ENCODE results near the gene SYT13. TPM values are rescaled to one million over a fixed set of nuclear protein-coding genes. Genes with fewer than 3 reads are reported as not detected.

Gene SYT13
- total RNA-seq, 2 experiments from 2014 or later: not detected

- H3K4me1 Mint-ChIP-seq: no peaks in the 10 kb centered on the region
- H3K9me3 Mint-ChIP-seq (ENCODE audit: low read depth): no peaks in the 10 kb centered on the region
- no peak overlapping the region for H3K27ac Mint-ChIP-seq
- peaks cover 15% of the 10 kb centered on the region for H3K27me3 Mint-ChIP-seq
- no peaks in the 10 kb centered on the region for H3K36me3 Mint-ChIP-seq
- no peak for ATAC-seq
- CTCF ChIA-PET: interaction anchor here (1.4 kb wide), 1 partner anchor 136 kb away, joined by 3 read pairs; no protein-coding TSS in a partner anchor
- no peak for DNase-seq
- H3K4me3 Mint-ChIP-seq: no peak overlapping the region
Observed at GRCh38 chr11:45247433-45247832, 38.7 kb downstream of the SYT13 start.

GRCh38 chr11:45246241-45246640 is 39.9 kb downstream of the SYT13 start:
- H3K4me1 Mint-ChIP-seq: no peaks in the 10 kb centered on the region
- H3K27ac Mint-ChIP-seq: no peak overlapping the region
- peaks cover 15% of the 10 kb centered on the region for H3K27me3 Mint-ChIP-seq
- H3K9me3 Mint-ChIP-seq (ENCODE audit: low read depth): no peaks in the 10 kb centered on the region
- DNase-seq (no peak), ATAC-seq (no peak)
- no peak overlapping the region for H3K4me3 Mint-ChIP-seq
- CTCF ChIA-PET: interaction anchor here (1.1 to 1.4 kb wide), 2 partner anchors 13 to 135 kb away, joined by 3 to 5 read pairs; no protein-coding TSS in a partner anchor
- H3K36me3 Mint-ChIP-seq: no peaks in the 10 kb centered on the region

GRCh38 chr11:45245218-45246045 is 40.7 kb downstream of the SYT13 start:
- Mint-ChIP-seq H3K27me3 (peaks cover 15% of the 10 kb centered on the region), H3K36me3 (no peaks in the 10 kb centered on the region), H3K4me3 (no peak overlapping the region), H3K27ac (no peak overlapping the region), H3K4me1 (no peaks in the 10 kb centered on the region), H3K9me3 (ENCODE audit: low read depth) (no peaks in the 10 kb centered on the region)
- ATAC-seq: no peak
- DNase-seq: no peak
- CTCF ChIA-PET: interaction anchor here (2.6 kb wide), 1 partner anchor 12 kb away, joined by 9 read pairs; no protein-coding TSS in a partner anchor

- Mint-ChIP-seq H3K27me3 (peaks cover 11% of the 10 kb centered on the region), H3K4me3 (no peak overlapping the region), H3K4me1 (no peaks in the 10 kb centered on the region), H3K9me3 (ENCODE audit: low read depth) (no peaks in the 10 kb centered on the region), H3K27ac (no peak overlapping the region), H3K36me3 (no peaks in the 10 kb centered on the region)
- no peak for ATAC-seq
- DNase-seq: no peak
- CTCF ChIA-PET: interaction anchor here (1.5 to 2.6 kb wide), 2 partner anchors 9 to 11 kb away, joined by 3 to 9 read pairs; no protein-coding TSS in a partner anchor
Observed at GRCh38 chr11:45243967-45244366, 42.2 kb downstream of the SYT13 start.

- Mint-ChIP-seq H3K27ac (no peak overlapping the region), H3K27me3 (peaks cover 17% of the 10 kb centered on the region), H3K9me3 (ENCODE audit: low read depth) (no peaks in the 10 kb centered on the region), H3K36me3 (no peaks in the 10 kb centered on the region), H3K4me1 (no peaks in the 10 kb centered on the region), H3K4me3 (no peak overlapping the region)
- DNase-seq (no peak), ATAC-seq (no peak)
- CTCF ChIA-PET: no interaction called here
Observed at GRCh38 chr11:45239733-45240132, 46.4 kb downstream of the SYT13 start.

- DNase-seq (no peak), ATAC-seq (no peak)
- Mint-ChIP-seq H3K27me3 (peaks cover 17% of the 10 kb centered on the region), H3K9me3 (ENCODE audit: low read depth) (no peaks in the 10 kb centered on the region), H3K36me3 (no peaks in the 10 kb centered on the region), H3K4me1 (no peaks in the 10 kb centered on the region), H3K27ac (no peak overlapping the region), H3K4me3 (no peak overlapping the region)
- CTCF ChIA-PET: interaction anchor here (1.0 kb wide), 1 partner anchor 54 kb away, joined by 3 read pairs; no protein-coding TSS in a partner anchor
Observed at GRCh38 chr11:45238724-45239123, 47.4 kb downstream of the SYT13 start.

GRCh38 chr11:45237711-45238315 is 48.3 kb downstream of the SYT13 start:
- Mint-ChIP-seq H3K4me3 (no peak overlapping the region), H3K27me3 (peaks cover 17% of the 10 kb centered on the region), H3K27ac (no peak overlapping the region), H3K36me3 (no peaks in the 10 kb centered on the region), H3K9me3 (ENCODE audit: low read depth) (no peaks in the 10 kb centered on the region), H3K4me1 (no peaks in the 10 kb centered on the region)
- DNase-seq (no peak), ATAC-seq (no peak)
- CTCF ChIA-PET: interaction anchor here (1.0 kb wide), 1 partner anchor 55 kb away, joined by 3 read pairs; no protein-coding TSS in a partner anchor

- CTCF ChIA-PET: interaction anchor here (1.0 to 1.8 kb wide), 6 partner anchors 11 to 124 kb away, joined by 3 to 8 read pairs (median 4); no protein-coding TSS in a partner anchor
- Mint-ChIP-seq H3K4me3 (no peak overlapping the region), H3K27ac (no peak overlapping the region)
Observed at GRCh38 chr11:45234306-45235006, 51.7 kb downstream of the SYT13 start.

GRCh38 chr11:45233804-45234170 is 52.4 kb downstream of the SYT13 start:
- CTCF ChIA-PET: interaction anchor here (1.0 to 1.8 kb wide), 10 partner anchors 10 to 126 kb away, joined by 3 to 9 read pairs (median 4); no protein-coding TSS in a partner anchor
- DNase-seq: no peak
- Mint-ChIP-seq H3K36me3 (no peaks in the 10 kb centered on the region), H3K4me3 (no peak overlapping the region), H3K4me1 (peaks cover 2% of the 10 kb centered on the region), H3K27me3 (peaks cover 13% of the 10 kb centered on the region), H3K27ac (no peak overlapping the region), H3K9me3 (ENCODE audit: low read depth) (no peaks in the 10 kb centered on the region)
- ATAC-seq: no peak

More at GRCh38 chr11:45234306-45235006, 51.7 kb downstream of the SYT13 start:
- DNase-seq (no peak), ATAC-seq (no peak)
- Mint-ChIP-seq H3K36me3 (no peaks in the 10 kb centered on the region), H3K4me1 (peaks cover 2% of the 10 kb centered on the region), H3K27me3 (peaks cover 15% of the 10 kb centered on the region), H3K9me3 (ENCODE audit: low read depth) (no peaks in the 10 kb centered on the region)

GRCh38 chr11:45233121-45233803 is 52.9 kb downstream of the SYT13 start:
- no peaks in the 10 kb centered on the region for H3K9me3 Mint-ChIP-seq (ENCODE audit: low read depth)
- ATAC-seq (peak; percentile 82), DNase-seq (peak; percentile 78)
- peaks cover 2% of the 10 kb centered on the region for H3K4me1 Mint-ChIP-seq
- peaks cover 12% of the 10 kb centered on the region for H3K27me3 Mint-ChIP-seq
- H3K36me3 Mint-ChIP-seq: no peaks in the 10 kb centered on the region
- H3K4me3 Mint-ChIP-seq: no peak overlapping the region
- CTCF ChIA-PET: interaction anchor here (1.0 to 1.8 kb wide), 10 partner anchors 10 to 125 kb away, joined by 3 to 9 read pairs (median 4); no protein-coding TSS in a partner anchor
- H3K27ac Mint-ChIP-seq: no peak overlapping the region

GRCh38 chr11:45232341-45233080 is 53.6 kb downstream of the SYT13 start:
- no peak overlapping the region for H3K27ac Mint-ChIP-seq
- CTCF ChIA-PET: interaction anchor here (1.0 to 1.8 kb wide), 6 partner anchors 12 to 124 kb away, joined by 3 to 9 read pairs (median 4); no protein-coding TSS in a partner anchor
- no peaks in the 10 kb centered on the region for H3K9me3 Mint-ChIP-seq (ENCODE audit: low read depth)
- no peak for ATAC-seq
- no peak overlapping the region for H3K4me3 Mint-ChIP-seq
- H3K4me1 Mint-ChIP-seq: peaks cover 2% of the 10 kb centered on the region
- no peak for DNase-seq
- H3K27me3 Mint-ChIP-seq: peaks cover 10% of the 10 kb centered on the region
- H3K36me3 Mint-ChIP-seq: no peaks in the 10 kb centered on the region

GRCh38 chr11:45229401-45230020 is 56.6 kb downstream of the SYT13 start:
- Mint-ChIP-seq H3K36me3 (no peaks in the 10 kb centered on the region), H3K27ac (no peak overlapping the region), H3K9me3 (ENCODE audit: low read depth) (no peaks in the 10 kb centered on the region), H3K4me3 (no peak overlapping the region), H3K4me1 (peaks cover 5% of the 10 kb centered on the region), H3K27me3 (no peaks in the 10 kb centered on the region)
- CTCF ChIA-PET: interaction anchor here (1.1 kb wide), 1 partner anchor 119 kb away, joined by 3 read pairs; no protein-coding TSS in a partner anchor
- DNase-seq: no peak
- ATAC-seq: no peak

Measured in activated CD8-positive, alpha-beta memory T cell treated with anti-CD3 and anti-CD28 coated beads, Interleukin-2, amount 10 ng/mL, durations not matched to agents 7 days and 5 days (primary cell).